ENCODE measurements around the gene CACNA1C. TPM values are rescaled to one million over a fixed set of nuclear protein-coding genes. Genes with fewer than 3 reads are reported as not detected.

CACNA1C gene
- total and polyA plus RNA-seq, 5 donors, result 34.6 to 163 (median 123) TPM

GRCh38 chr12:2463719-2464118, 410.9 kb downstream of the CACNA1C start:
- Histone ChIP-seq H3K9me3 (ENCODE audit: control insufficient read depth, low read length) (no peaks in the 10 kb centered on the region), H3K4me3 (ENCODE audit: low read length) (no peak overlapping the region), H3K27me3 (ENCODE audit: control insufficient read depth, insufficient read depth) (no peaks in the 10 kb centered on the region), H3K27ac (ENCODE audit: low read length) (no peak overlapping the region), H3K4me1 (ENCODE audit: control insufficient read depth, insufficient read depth, low read length) (no peaks in the 10 kb centered on the region)
- no peak for DNase-seq
- 90% methylated on average over 5 of the region's 5 CpGs for WGBS
- intact Hi-C loops (cut with DNase I), result no loop called here
- ATAC-seq, result no peak

- ATAC-seq (no peak), DNase-seq (no peak)
- intact Hi-C loops (cut with DNase I), result loop anchor here in 1 of 4 donors (2.0 kb wide), 1 partner anchor 21 kb away; no protein-coding TSS in a partner anchor
- H3K27me3 ChIP-seq (ENCODE audit: control insufficient read depth, insufficient read depth), result no peaks in the 10 kb centered on the region
- H3K4me1 ChIP-seq (ENCODE audit: control insufficient read depth, insufficient read depth, low read length), result no peaks in the 10 kb centered on the region
- no peak overlapping the region for H3K27ac ChIP-seq (ENCODE audit: low read length)
- H3K9me3 ChIP-seq (ENCODE audit: control insufficient read depth, low read length), result no peaks in the 10 kb centered on the region
- 89% methylated on average over 10 of the region's 10 CpGs for WGBS
- no peak overlapping the region for H3K4me3 ChIP-seq (ENCODE audit: low read length)
Observed at GRCh38 chr12:2465681-2466080, 412.9 kb downstream of the CACNA1C start.

- Histone ChIP-seq H3K4me3 (ENCODE audit: low read length) (no peak overlapping the region), H3K9me3 (ENCODE audit: control insufficient read depth, low read length) (no peaks in the 10 kb centered on the region), H3K4me1 (ENCODE audit: control insufficient read depth, insufficient read depth, low read length) (no peaks in the 10 kb centered on the region), H3K27ac (ENCODE audit: low read length) (no peak overlapping the region), H3K27me3 (ENCODE audit: control insufficient read depth, insufficient read depth) (no peaks in the 10 kb centered on the region)
- no peak for ATAC-seq
- intact Hi-C loops (cut with DNase I), result loop anchor here in 1 of 4 donors (2.0 kb wide), 1 partner anchor 21 kb away; no protein-coding TSS in a partner anchor
- DNase-seq, result no peak
- 76% methylated on average over 3 of the region's 3 CpGs for WGBS
Observed at GRCh38 chr12:2466211-2466610, 413.4 kb downstream of the CACNA1C start.

GRCh38 chr12:2467447-2468195, 414.8 kb downstream of the CACNA1C start:
- Histone ChIP-seq H3K4me3 (ENCODE audit: low read length) (no peak overlapping the region), H3K27me3 (ENCODE audit: control insufficient read depth, insufficient read depth) (no peaks in the 10 kb centered on the region), H3K9me3 (ENCODE audit: control insufficient read depth, low read length) (no peaks in the 10 kb centered on the region), H3K27ac (ENCODE audit: low read length) (no peak overlapping the region), H3K4me1 (ENCODE audit: control insufficient read depth, insufficient read depth, low read length) (no peaks in the 10 kb centered on the region)
- DNase-seq (no peak), ATAC-seq (peak in 1 of 2 donors; percentile 14)
- intact Hi-C loops (cut with DNase I), result loop anchor here in 1 of 4 donors (2.0 kb wide), 1 partner anchor 19 kb away; no protein-coding TSS in a partner anchor
- WGBS, result 96% methylated on average over 17 of the region's 17 CpGs

- DNase-seq (no peak), ATAC-seq (no peak)
- H3K27me3 ChIP-seq (ENCODE audit: control insufficient read depth, insufficient read depth), result no peaks in the 10 kb centered on the region
- intact Hi-C loops (cut with DNase I), result no loop called here
- no peaks in the 10 kb centered on the region for H3K9me3 ChIP-seq (ENCODE audit: control insufficient read depth, low read length)
- no peak overlapping the region for H3K27ac ChIP-seq (ENCODE audit: low read length)
- no peaks in the 10 kb centered on the region for H3K4me1 ChIP-seq (ENCODE audit: control insufficient read depth, insufficient read depth, low read length)
- H3K4me3 ChIP-seq (ENCODE audit: low read length), result no peak overlapping the region
- 96% methylated on average over 5 of the region's 5 CpGs for WGBS
Observed at GRCh38 chr12:2475984-2476383, 423.2 kb downstream of the CACNA1C start.

GRCh38 chr12:2477009-2477766, 424.4 kb downstream of the CACNA1C start:
- H3K9me3 ChIP-seq (ENCODE audit: control insufficient read depth, low read length), result no peaks in the 10 kb centered on the region

GRCh38 chr12:2479851-2480535, 427.2 kb downstream of the CACNA1C start:
- Histone ChIP-seq H3K4me3 (ENCODE audit: low read length) (no peak overlapping the region), H3K9me3 (ENCODE audit: control insufficient read depth, low read length) (no peaks in the 10 kb centered on the region), H3K4me1 (ENCODE audit: control insufficient read depth, insufficient read depth, low read length) (peaks cover 5% of the 10 kb centered on the region), H3K27ac (ENCODE audit: low read length) (no peak overlapping the region), H3K27me3 (ENCODE audit: control insufficient read depth, insufficient read depth) (no peaks in the 10 kb centered on the region)
- ATAC-seq, result peak in 1 of 2 donors; percentile 29
- intact Hi-C loops (cut with DNase I), result no loop called here
- no peak for DNase-seq
- WGBS, result 65% methylated on average over 13 of the region's 13 CpGs

More at GRCh38 chr12:2477009-2477766, 424.4 kb downstream of the CACNA1C start:
- Histone ChIP-seq H3K4me1 (ENCODE audit: control insufficient read depth, insufficient read depth, low read length) (peaks cover 3% of the 10 kb centered on the region), H3K4me3 (ENCODE audit: low read length) (no peak overlapping the region), H3K27me3 (ENCODE audit: control insufficient read depth, insufficient read depth) (no peaks in the 10 kb centered on the region), H3K27ac (ENCODE audit: low read length) (no peak overlapping the region)
- DNase-seq (no peak), ATAC-seq (no peak)
- intact Hi-C loops (cut with DNase I), result no loop called here
- WGBS, result 90% methylated on average over 8 of the region's 8 CpGs

GRCh38 chr12:2481346-2481745, 428.6 kb downstream of the CACNA1C start:
- DNase-seq (no peak), ATAC-seq (no peak)
- H3K4me3 ChIP-seq (ENCODE audit: low read length), result no peak overlapping the region
- intact Hi-C loops (cut with DNase I), result no loop called here
- no peaks in the 10 kb centered on the region for H3K27me3 ChIP-seq (ENCODE audit: control insufficient read depth, insufficient read depth)
- H3K27ac ChIP-seq (ENCODE audit: low read length), result no peak overlapping the region
- 96% methylated on average over 8 of the region's 8 CpGs for WGBS
- no peaks in the 10 kb centered on the region for H3K9me3 ChIP-seq (ENCODE audit: control insufficient read depth, low read length)
- peaks cover 7% of the 10 kb centered on the region for H3K4me1 ChIP-seq (ENCODE audit: control insufficient read depth, insufficient read depth, low read length)

- H3K9me3 ChIP-seq (ENCODE audit: control insufficient read depth, low read length), result no peaks in the 10 kb centered on the region
- H3K27me3 ChIP-seq (ENCODE audit: control insufficient read depth, insufficient read depth), result no peaks in the 10 kb centered on the region
- ATAC-seq (peak; percentile 30 to 46), DNase-seq (no peak)
- WGBS, result 71% methylated on average over 10 of the region's 10 CpGs
- H3K4me3 ChIP-seq (ENCODE audit: low read length), result no peak overlapping the region
- intact Hi-C loops (cut with DNase I), result no loop called here
- H3K4me1 ChIP-seq (ENCODE audit: control insufficient read depth, insufficient read depth, low read length), result peaks cover 7% of the 10 kb centered on the region
- H3K27ac ChIP-seq (ENCODE audit: low read length), result no peak overlapping the region
Observed at GRCh38 chr12:2481951-2482350, 429.2 kb downstream of the CACNA1C start.

GRCh38 chr12:2482938-2483660, 430.3 kb downstream of the CACNA1C start:
- DNase-seq, result no peak

More at GRCh38 chr12:2482938-2483660, 430.3 kb downstream of the CACNA1C start:
- Histone ChIP-seq H3K9me3 (ENCODE audit: control insufficient read depth, low read length) (no peaks in the 10 kb centered on the region), H3K4me1 (ENCODE audit: control insufficient read depth, insufficient read depth, low read length) (peaks cover 7% of the 10 kb centered on the region), H3K27me3 (ENCODE audit: control insufficient read depth, insufficient read depth) (no peaks in the 10 kb centered on the region), H3K27ac (ENCODE audit: low read length) (no peak overlapping the region), H3K4me3 (ENCODE audit: low read length) (no peak overlapping the region)
- intact Hi-C loops (cut with DNase I), result no loop called here
- WGBS, result 69% methylated on average over 13 of the region's 13 CpGs
- ATAC-seq, result no peak
